BE2C (cell line): ENCODE results near the gene CMIP.

Source experiments
- DNase-seq: peaks from one replicate; pipeline ENCODE4 v3.0.0-alpha.2; 2020
- H3K27me3 ChIP-seq: fragments of 250-450 bp; sonication (Bioruptor Pico); 2 replicates; pipeline ENCODE4 v1.5.1; 2020; ENCODE audit warnings: mild to moderate bottlenecking
- H3K36me3 ChIP-seq: fragments of 250-450 bp; sonication (Bioruptor Pico); 2 replicates; pipeline ENCODE4 v1.5.1; 2020; ENCODE audit warnings: mild to moderate bottlenecking
- H3K4me1 ChIP-seq: fragments of 250-450 bp; sonication (Bioruptor Pico); 2 replicates; pipeline ENCODE4 v1.5.1; 2020
- H3K4me3 ChIP-seq: 2 replicates; pipeline ENCODE4 v1.5.1; 2011; ENCODE audit warnings: low read depth, low read length
- H3K9me3 ChIP-seq: fragments of 250-450 bp; sonication (Bioruptor Pico); 2 replicates; pipeline ENCODE4 v1.5.1; 2020
- TF ChIP-seq, protein P1 (sequence below): IDR thresholded peaks from 2 replicates; pipeline ENCODE4 v1.5.1; 2012; ENCODE audit warnings: mild to moderate bottlenecking, low read depth, low read length

Gene CMIP

DNA sequence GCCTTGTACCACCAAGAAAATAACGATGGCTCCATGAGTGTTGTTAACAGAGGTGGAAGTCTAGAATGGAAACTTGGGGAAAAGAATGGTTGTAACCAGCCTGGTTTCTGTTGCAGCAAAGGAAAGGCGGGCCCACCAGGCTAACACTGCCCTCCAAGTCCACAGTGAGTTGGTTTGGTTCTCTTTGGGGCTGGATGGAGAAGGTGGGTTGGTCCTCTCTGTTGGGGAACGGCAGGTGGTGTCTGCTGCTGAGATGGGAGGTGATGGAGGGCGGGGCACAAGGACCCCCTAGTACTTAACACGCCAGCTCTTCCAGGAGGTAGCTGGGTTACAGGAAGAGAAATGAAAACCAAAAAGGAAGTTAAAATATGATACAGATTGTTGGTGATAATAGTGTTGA lies 257.9 kb downstream of the CMIP start:
- H3K4me1 ChIP-seq = no peaks in the 10 kb centered on the region
- H3K36me3 ChIP-seq = peaks cover 4% of the 10 kb centered on the region
- no peak for DNase-seq
- TF ChIP-seq, protein P1, sequence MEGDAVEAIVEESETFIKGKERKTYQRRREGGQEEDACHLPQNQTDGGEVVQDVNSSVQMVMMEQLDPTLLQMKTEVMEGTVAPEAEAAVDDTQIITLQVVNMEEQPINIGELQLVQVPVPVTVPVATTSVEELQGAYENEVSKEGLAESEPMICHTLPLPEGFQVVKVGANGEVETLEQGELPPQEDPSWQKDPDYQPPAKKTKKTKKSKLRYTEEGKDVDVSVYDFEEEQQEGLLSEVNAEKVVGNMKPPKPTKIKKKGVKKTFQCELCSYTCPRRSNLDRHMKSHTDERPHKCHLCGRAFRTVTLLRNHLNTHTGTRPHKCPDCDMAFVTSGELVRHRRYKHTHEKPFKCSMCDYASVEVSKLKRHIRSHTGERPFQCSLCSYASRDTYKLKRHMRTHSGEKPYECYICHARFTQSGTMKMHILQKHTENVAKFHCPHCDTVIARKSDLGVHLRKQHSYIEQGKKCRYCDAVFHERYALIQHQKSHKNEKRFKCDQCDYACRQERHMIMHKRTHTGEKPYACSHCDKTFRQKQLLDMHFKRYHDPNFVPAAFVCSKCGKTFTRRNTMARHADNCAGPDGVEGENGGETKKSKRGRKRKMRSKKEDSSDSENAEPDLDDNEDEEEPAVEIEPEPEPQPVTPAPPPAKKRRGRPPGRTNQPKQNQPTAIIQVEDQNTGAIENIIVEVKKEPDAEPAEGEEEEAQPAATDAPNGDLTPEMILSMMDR = no peak
- H3K4me3 ChIP-seq = no peak overlapping the region
- H3K9me3 ChIP-seq = no peaks in the 10 kb centered on the region
- no peaks in the 10 kb centered on the region for H3K27me3 ChIP-seq

GRCh38 chr16:81703177-81704155 lies 258.9 kb downstream of the CMIP start:
- no peak overlapping the region for H3K4me3 ChIP-seq

DNA sequence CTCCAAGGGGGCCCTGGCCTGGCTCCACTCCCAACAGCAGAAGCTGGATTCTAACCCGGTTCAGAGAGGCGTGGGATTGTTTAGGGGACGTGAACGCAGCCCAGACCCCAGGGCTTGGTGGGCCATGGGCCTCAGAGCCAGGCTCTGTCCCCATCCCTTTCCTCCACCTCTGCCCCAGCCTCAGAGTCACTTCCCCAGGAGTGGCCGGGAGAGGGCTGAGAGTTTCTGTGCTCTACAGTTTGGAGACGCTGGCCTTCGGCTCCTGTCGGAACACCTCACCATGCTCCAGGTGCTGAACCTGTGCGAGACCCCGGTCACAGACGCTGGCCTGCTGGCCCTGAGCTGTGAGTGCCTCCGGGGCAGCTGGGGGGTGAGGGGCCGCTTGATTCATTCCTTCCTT lies 260.7 kb downstream of the CMIP start:
- DNase-seq = no peak
- Histone ChIP-seq H3K9me3 (no peaks in the 10 kb centered on the region), H3K4me1 (no peaks in the 10 kb centered on the region), H3K36me3 (peaks cover 4% of the 10 kb centered on the region), H3K4me3 (no peak overlapping the region), H3K27me3 (no peaks in the 10 kb centered on the region)
- TF ChIP-seq, protein P1 = no peak

More at GRCh38 chr16:81703177-81704155, 258.9 kb downstream of the CMIP start:
- Histone ChIP-seq H3K27me3 (no peaks in the 10 kb centered on the region), H3K4me1 (no peaks in the 10 kb centered on the region), H3K9me3 (no peaks in the 10 kb centered on the region), H3K36me3 (peaks cover 4% of the 10 kb centered on the region)
- no peak for DNase-seq
- TF ChIP-seq, protein P1 = no peak

- H3K4me3 ChIP-seq = no peak overlapping the region
- no peaks in the 10 kb centered on the region for H3K9me3 ChIP-seq
- peaks cover 4% of the 10 kb centered on the region for H3K36me3 ChIP-seq
- TF ChIP-seq, protein P1 = no peak
- H3K27me3 ChIP-seq = no peaks in the 10 kb centered on the region
- no peaks in the 10 kb centered on the region for H3K4me1 ChIP-seq
- no peak for DNase-seq
Measured at GRCh38 chr16:81706327-81707295, 262.0 kb downstream of the CMIP start.

DNA sequence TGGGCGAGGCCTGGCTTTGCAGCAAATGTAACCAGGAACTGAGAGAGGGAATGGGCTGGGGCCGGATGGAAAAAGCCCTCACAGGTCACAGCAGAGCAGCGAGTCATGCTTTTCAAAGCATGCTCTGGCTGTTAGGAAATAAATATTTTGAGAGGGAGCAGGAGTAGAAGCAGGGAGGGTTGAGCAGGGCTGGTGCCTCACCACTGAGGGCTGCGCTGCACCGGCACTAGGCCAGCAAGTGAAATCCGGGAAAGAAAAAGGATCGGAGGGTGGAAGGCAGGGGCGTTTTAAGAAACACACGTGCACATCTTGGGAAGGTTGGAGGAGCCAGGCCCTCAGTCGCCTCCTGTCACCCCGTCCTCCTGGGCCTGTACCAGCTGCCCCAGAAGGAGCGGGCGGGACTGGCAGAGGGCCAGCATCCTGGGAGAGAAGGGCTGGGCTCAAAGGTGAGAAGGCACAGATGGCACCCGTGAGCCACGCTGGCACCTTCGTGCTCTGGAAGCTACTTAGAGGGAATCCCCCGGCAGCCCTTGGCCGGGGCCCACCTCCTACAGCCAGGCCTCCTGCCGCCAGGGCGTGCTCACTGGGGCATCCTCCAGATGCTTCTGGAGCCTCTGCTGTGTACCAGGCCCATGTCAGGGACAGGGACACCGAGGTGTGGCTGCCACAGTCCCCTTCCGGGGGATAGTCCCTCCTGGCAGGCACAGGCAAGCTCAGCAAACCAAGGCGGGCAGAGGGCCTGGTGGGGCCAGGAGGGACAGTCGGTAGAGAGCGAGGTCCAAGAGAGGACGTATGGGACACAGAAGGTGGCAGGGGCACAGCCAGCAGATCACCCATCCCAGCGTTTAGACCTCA lies 263.0 kb downstream of the CMIP start:
- Histone ChIP-seq H3K36me3 (peaks cover 4% of the 10 kb centered on the region), H3K27me3 (no peaks in the 10 kb centered on the region), H3K4me1 (no peaks in the 10 kb centered on the region), H3K4me3 (no peak overlapping the region), H3K9me3 (no peaks in the 10 kb centered on the region)
- TF ChIP-seq, protein P1 = no peak
- DNase-seq = no peak
